B cell (primary cell): ENCODE data around the gene EIF4G2.

Experiments
- CTCF ChIP-seq: fragments of 200-600 bp; IDR thresholded peaks from one replicate; pipeline ENCODE4 v1.8.0; 2022; ENCODE audit warnings: antibody characterized with exemption, mild to moderate bottlenecking
- EZH2 ChIP-seq: IDR thresholded peaks from 2 replicates; pipeline ENCODE4 v1.6.1; 2012; ENCODE audit warnings: borderline replicate concordance, low read depth, mild to moderate bottlenecking, moderate library complexity, low read length; ENCODE audit not compliant: insufficient read depth, poor library complexity, severe bottlenecking

DNA sequence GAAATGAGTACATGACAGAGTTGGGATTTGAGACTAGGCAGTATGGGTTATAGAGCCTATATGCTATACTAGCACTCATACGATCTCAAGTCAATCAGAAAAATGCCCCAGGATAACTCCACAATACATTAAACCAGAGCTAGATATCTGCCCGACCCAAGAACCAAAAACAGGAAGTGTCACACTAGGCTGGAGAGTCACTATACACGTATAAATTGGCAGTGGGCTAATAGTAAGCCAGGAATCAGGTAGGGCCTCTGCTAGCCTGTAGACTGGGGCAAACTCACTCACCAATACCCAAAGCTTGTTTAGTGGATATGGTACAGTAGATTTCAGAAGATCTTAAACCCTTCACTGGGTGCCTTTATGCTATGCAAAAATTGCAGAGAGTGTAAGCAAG is 16.2 kb upstream of the EIF4G2 start:
- TF ChIP-seq CTCF (no peak), EZH2 (no peak)
